Stimulated activated CD8-positive, alpha-beta memory T cell treated with anti-CD3 and anti-CD28 coated beads, Interleukin-12 subunit alpha, Interleukin-12 subunit beta, amount 100 ng/mL, for 1 hour (primary cell): Measurements from ENCODE around the gene MYO6.

Experiments used
- DNase-seq: peaks from one replicate; pipeline ENCODE4 v3.0.0-alpha.2; 2020; ENCODE audit warnings: low read depth

Gene MYO6

DNA sequence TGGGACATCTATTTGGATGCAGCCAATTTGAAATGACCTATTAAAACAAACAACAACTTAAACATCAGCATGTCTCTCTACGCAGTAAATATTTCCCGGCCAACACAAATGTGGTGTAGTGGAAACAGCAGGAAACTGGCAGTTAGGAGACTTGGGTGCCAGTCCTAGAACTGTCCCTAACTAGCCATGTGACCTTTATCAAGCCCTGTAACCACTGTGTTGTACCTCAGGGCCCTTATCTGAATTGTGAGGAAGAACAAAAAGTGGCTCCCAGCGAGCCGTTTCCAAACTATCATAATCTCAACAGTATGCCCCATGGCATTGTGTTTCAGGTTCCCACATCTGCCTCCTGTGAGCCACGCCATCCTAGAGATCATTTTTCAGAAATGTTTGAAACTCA lies 198.9 kb downstream of the MYO6 start:
- no peak for DNase-seq

DNA sequence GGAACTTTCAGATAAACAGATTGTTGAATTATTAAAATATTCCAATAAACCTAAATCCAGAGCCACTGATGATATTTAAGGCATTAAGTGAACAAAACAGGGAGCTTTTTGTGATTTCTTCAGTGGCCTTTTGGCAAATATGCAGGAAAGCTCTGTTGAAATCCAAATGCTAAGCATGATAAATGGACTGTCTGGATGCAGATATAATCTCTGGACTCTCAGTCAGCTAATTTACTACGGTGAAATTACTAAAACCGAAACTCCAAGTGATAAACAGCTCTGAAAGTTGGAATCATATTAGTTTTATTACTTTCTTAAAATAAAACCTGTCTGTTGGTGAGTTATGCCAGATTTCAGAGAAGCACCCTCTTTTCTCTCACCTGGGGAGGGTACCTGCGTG lies 203.1 kb downstream of the MYO6 start:
- no peak for DNase-seq

DNA sequence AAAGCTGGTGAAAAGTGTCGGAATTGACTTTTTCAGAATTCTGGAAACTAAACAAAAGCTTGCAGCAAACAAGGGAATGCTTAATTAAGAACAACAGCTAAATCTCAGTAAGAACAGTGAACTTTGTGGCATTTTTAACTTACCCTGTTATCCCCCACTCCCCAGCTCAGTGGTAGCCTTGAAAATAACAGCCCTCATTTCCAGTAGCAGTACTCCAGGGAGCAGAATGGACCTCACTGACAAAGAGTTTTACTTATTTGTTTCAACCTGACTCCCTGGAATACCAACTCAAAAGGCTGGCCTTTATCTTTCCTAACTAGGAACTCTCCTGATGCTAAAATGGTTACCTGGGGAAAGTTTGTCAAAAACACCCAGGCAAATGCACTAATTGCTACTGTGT lies 214.5 kb downstream of the MYO6 start:
- DNase-seq, result no peak

DNA sequence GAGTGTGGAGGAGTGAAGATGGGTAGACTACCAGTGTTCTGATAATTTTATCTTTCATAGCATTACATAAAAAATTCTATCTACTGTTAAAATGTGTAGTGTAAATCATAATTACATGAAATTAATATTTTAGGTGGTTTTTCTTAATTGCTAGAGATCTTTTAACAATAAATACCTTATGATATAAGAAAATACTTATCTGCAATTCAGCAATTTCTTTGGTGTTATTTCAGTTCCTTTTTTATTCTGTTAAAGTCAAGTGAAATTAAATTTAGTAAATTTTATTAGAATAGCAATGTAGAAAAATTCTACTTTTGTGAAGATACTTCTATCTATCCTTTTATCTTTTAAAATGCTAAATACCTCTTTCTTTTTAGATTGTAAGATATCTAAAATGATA lies 219.1 kb downstream of the MYO6 start:
- DNase-seq, result no peak
